Amygdala (tissue), 56 donors: ENCODE results near the gene USP48.

Experiments used
- DNase-seq, 56 donors: peaks; one replicate each; lab custom pipeline; 2025; lab: John Stamatoyannopoulos, UW

USP48 gene

GRCh38 chr1:21659924-21660326, 123.0 kb downstream of the USP48 start:
- DNase-seq: no peak

DNA sequence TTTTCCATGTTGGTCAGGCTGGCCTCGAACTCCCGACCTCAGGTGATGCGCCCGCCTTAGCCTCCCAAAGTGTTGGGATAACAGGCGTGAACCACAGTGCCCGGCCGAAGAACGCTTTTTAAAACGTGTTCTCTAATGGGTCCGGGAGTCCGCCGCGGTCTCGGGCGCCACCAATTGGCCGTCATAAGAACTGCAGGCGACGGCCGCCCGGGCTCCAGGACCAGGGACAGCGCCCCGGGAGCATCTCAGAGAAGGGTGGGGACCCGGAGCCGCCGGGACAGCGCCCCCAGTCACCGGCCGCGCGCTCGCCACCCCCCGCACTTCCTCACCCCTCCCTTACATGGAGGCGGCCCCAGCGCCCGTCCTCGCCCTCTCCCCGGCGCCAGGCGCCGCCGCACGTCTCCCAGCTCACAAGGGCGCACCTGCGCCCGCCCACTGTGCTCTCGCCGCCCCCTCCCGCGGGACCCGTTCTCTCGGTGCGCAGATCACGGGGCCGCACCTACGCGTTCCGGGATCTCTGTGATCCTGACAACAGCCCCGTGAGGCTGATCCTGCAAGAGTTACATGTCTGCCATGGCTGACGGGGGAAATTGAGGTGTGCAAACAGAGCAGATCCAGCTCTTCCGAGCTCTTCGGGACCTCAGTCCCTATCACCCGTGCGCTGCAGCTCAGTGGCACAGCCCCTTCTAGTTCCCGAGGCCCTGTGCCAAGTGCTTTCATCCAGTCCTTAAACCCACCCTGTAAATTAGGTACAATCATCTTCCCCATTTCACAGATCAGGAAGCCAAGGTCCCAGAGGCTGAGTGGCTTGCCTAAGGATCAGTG, 123.6 kb downstream of the USP48 start:
- DNase-seq: peak in 47 of 56 donors; percentile 27 to 88 (median 66)

GRCh38 chr1:21657456-21658190, 125.3 kb downstream of the USP48 start:
- DNase-seq: no peak

- DNase-seq: peak in 6 of 56 donors; percentile 23 to 62 (median 34)
These were observed 127.2 kb downstream of the USP48 start for GRCh38 chr1:21655748-21656147.

- DNase-seq: peak in 21 of 56 donors; percentile 27 to 65 (median 50)
These were observed 127.7 kb downstream of the USP48 start for GRCh38 chr1:21655259-21655658.

DNA sequence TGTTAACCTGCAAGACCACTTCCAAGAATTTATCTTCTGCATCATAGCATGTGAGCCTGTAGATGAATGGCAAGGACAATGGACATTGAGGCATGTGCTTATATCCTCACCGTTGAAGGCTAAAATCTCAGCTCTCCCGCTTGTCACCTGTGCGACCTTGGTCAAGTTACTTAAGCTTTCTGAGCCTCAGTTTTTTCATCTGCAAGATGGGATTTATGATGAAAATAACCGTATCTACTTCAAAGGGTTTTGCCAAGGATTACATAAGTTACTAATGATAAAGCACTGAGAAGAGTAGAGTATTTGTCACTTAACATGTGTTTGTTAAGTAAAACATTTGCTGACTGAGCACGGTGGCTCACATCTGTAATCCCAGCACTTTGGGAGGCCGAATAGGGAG, 128.7 kb downstream of the USP48 start:
- no peak for DNase-seq

- peak in 55 of 56 donors; percentile 36 to 93 (median 83) for DNase-seq
These were observed 129.2 kb downstream of the USP48 start for GRCh38 chr1:21653744-21654100.

GRCh38 chr1:21652937-21653743, 129.8 kb downstream of the USP48 start:
- DNase-seq: peak in 2 of 56 donors; percentile 44 to 47

- peak in 5 of 56 donors; percentile 43 to 66 (median 53) for DNase-seq
These were observed 130.6 kb downstream of the USP48 start for GRCh38 chr1:21652101-21652936.

- DNase-seq: peak in 46 of 56 donors; percentile 22 to 85 (median 66)
These were observed 131.5 kb downstream of the USP48 start for GRCh38 chr1:21651214-21652042.

DNA sequence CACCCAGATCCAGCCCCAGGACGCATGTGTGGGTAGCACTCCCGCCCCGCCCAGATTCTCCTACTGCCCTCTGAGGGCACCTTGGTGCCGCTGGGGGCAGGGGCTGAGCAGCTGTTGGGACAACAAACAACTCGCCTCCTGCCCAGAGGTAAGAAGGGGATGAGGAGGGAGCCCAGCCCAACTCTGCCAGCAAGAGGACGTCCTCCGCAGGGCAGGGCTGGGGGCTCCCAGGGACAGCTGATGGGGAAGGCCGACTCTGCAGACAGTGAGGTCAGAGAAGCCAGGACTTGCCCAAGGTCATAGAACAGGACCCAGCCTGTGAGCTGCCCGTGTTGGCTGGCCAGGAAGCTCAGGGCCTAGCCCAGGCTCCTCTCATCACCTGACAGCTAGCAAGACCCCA, 132.5 kb downstream of the USP48 start:
- no peak for DNase-seq

- no peak for DNase-seq
These were observed 133.6 kb downstream of the USP48 start for GRCh38 chr1:21649315-21649714.

- DNase-seq: no peak
These were observed 134.2 kb downstream of the USP48 start for GRCh38 chr1:21648791-21649190.

GRCh38 chr1:21648352-21648730, 134.6 kb downstream of the USP48 start:
- no peak for DNase-seq

DNA sequence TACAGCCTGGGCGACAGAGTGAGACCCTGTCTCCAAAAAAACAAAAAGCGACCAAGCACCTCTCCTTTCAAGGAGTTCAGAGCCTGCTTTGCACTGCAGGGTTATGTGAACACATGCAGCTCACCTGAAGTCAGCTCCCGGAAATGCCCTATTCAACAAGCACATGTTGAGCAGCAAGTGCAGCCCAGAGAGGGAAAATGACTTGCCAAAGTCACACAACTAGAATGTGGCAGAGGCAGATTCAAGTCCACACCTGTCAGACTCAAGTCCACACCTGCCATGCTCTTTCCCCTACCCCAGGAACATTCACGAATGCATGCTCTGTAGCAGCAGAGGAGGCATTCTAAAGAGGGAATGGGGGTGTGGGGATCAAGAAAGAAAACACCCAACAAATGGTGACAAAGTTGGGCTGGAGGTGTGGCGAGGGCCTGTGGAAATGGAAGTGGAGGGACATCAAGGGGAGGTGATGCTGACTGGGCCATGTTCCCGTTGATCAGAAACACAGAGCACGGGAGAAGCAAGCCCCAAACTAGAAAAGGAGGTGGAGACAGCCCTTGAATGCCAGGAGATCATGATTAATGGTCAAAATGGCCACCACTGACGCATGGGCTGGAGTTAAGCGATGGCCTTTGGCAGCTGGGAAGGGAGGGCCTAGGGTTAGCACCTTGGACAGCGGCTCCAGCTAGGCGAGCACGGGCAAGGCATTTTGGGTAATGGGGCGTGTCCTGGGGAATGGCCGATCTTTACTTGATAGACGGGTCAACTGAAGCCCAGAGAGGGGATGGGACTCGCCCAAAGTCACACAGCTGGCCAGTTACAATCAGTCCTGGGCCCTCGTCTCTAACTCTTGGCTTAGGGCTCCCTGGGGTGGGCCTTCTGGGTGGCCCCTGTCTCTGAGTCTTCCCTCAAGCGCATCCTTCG, 135.3 kb downstream of the USP48 start:
- DNase-seq: peak in 2 of 56 donors; percentile 14 to 19

DNA sequence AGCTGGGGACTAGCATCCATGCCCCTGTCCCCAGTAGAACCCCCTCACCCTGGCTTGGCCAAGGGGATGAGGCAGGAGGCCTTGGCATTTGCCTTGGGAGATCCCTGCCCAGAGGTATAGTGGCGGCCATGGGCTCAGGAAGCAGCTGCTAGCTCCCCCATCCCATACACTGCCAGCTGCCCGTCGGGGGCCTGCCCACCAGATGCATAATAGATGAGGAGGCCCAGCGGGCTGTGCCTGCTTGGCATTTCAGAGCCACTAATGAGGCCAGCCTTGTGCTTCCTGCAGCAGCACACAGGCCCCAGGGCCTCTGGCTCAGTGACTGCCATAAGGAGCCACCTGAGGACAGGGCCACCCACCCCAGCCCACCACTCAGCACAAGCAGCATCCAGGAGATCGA, 137.4 kb downstream of the USP48 start:
- peak in 12 of 56 donors; percentile 24 to 64 (median 32) for DNase-seq

GRCh38 chr1:21644906-21645305, 138.0 kb downstream of the USP48 start:
- no peak for DNase-seq

- no peak for DNase-seq
These were observed 138.6 kb downstream of the USP48 start for GRCh38 chr1:21644348-21644747.
